HepG2 (cell line): Measurements from ENCODE around the gene STX8. TPM values are rescaled to one million over a fixed set of nuclear protein-coding genes. Genes with fewer than 3 reads are reported as not detected.

Experiments used
- ATF7-NPFF ChIP-seq: sonication (generic); formaldehyde crosslinking; IDR thresholded peaks from 2 replicates; pipeline ENCODE4 v1.8.1; 2023; ENCODE audit warnings: mild to moderate bottlenecking, low read depth, missing genetic modification reagents, moderate library complexity
- IRF2 ChIP-seq: IDR thresholded peaks from 2 replicates; pipeline ENCODE4 v1.6.1; 2018; ENCODE audit warnings: missing genetic modification reagents, missing compliant biosample characterization
- MIXL1 ChIP-seq: IDR thresholded peaks from 2 replicates; pipeline ENCODE4 v1.6.1; 2016
- MXI1 ChIP-seq: IDR thresholded peaks from 3 replicates; pipeline ENCODE4 v1.6.1; 2012; ENCODE audit warnings: low read depth, low read length, inconsistent platforms, borderline replicate concordance
- PAXIP1 ChIP-seq: sonication (generic); formaldehyde crosslinking; conservative IDR thresholded peaks from 2 replicates; pipeline ENCODE4 v1.4.0; 2020; ENCODE audit warnings: mild to moderate bottlenecking, missing genetic modification reagents, moderate library complexity
- RARA ChIP-seq: IDR thresholded peaks from 2 replicates; pipeline ENCODE4 v1.6.1; 2016; ENCODE audit warnings: missing genetic modification reagents, missing compliant biosample characterization
- SOX6 ChIP-seq, 2 experiments: fragments of 450-650 bp in 1 of 2; sonication (generic) in 1 of 2; formaldehyde crosslinking in 1 of 2; IDR thresholded peaks; 2 replicates each; pipeline versions ENCODE4 v1.4.0 to v1.6.1; 2017 to 2020; ENCODE audit warnings: antibody characterized with exemption in 1 of 2, mild to moderate bottlenecking in 1 of 2, missing genetic modification reagents in 1 of 2
- TEF ChIP-seq: sonication (generic); formaldehyde crosslinking; IDR thresholded peaks from 2 replicates; pipeline ENCODE4 v1.5.0; 2020; ENCODE audit warnings: missing genetic modification reagents
- ZBTB34 ChIP-seq: sonication (generic); formaldehyde crosslinking; IDR thresholded peaks from 2 replicates; pipeline ENCODE4 v1.8.0; 2022; ENCODE audit warnings: mild to moderate bottlenecking, missing genetic modification reagents
- ZNF143 ChIP-seq: sonication (generic); formaldehyde crosslinking; IDR thresholded peaks from 2 replicates; pipeline ENCODE4 v1.4.0; 2020; ENCODE audit warnings: missing genetic modification reagents
- ZNF777 ChIP-seq: sonication (generic); formaldehyde crosslinking; IDR thresholded peaks from 2 replicates; pipeline ENCODE4 v1.4.0; 2020; ENCODE audit warnings: missing genetic modification reagents
- polyA plus RNA-seq, 8 experiments: library from polyadenylated mRNA; depleted of rRNA in 3 of 8; stranded (reverse) in 7 of 8; unstranded in 1 of 8; fragments of >200 nt; fragmentation: Illumina TruSeq in 4 of 8; extraction: Trizol in 4 of 8; gene quantifications; 2 replicates each; pipeline versions ENCODE4 v1.2.1 to v1.2.3, GENCODE V29; 2011 to 2016; ENCODE audit warnings: low read depth in 4 of 8, missing spikeins in 1 of 8, mixed read lengths in 1 of 8; ENCODE audit not compliant: insufficient read depth in 1 of 8
- total RNA-seq, 5 experiments: library from RNA; depleted of rRNA; stranded (reverse); fragments of >200 nt; fragmentation: Illumina TruSeq; extraction: Trizol; gene quantifications; 2 replicates each; pipeline ENCODE4 v1.2.3, GENCODE V29; 2016; ENCODE audit warnings: low read depth in 1 of 5
- TF ChIP-seq, protein P1 (sequence below): sonication (generic); formaldehyde crosslinking; conservative IDR thresholded peaks from 2 replicates; pipeline ENCODE4 v1.8.1; 2023; ENCODE audit warnings: missing genetic modification reagents
- TF ChIP-seq, protein P2 (sequence below): IDR thresholded peaks from 2 replicates; pipeline ENCODE4 v1.4.0; 2020; ENCODE audit warnings: mild to moderate bottlenecking, missing genetic modification reagents

The STX8 gene
- total and polyA plus RNA-seq, 2 of the 13 experiments (the other 11 are each of a cell fraction or from before 2014, with no cell fraction given): 36.4 to 53.6 TPM

- TF ChIP-seq, protein P1, sequence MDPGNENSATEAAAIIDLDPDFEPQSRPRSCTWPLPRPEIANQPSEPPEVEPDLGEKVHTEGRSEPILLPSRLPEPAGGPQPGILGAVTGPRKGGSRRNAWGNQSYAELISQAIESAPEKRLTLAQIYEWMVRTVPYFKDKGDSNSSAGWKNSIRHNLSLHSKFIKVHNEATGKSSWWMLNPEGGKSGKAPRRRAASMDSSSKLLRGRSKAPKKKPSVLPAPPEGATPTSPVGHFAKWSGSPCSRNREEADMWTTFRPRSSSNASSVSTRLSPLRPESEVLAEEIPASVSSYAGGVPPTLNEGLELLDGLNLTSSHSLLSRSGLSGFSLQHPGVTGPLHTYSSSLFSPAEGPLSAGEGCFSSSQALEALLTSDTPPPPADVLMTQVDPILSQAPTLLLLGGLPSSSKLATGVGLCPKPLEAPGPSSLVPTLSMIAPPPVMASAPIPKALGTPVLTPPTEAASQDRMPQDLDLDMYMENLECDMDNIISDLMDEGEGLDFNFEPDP: no peak
- TF ChIP-seq ATF7-NPFF (0 out of 2 replicates have a peak, but pooled peaks have one; percentile 18), PAXIP1 (CRISPR knock-in tag) (peak; percentile 54), RARA (CRISPR knock-in tag) (peak; percentile 62), ZNF777 (no peak), TEF (no peak), MIXL1 (no peak), ZNF143 (CRISPR knock-in tag) (no peak), IRF2 (no peak), ZBTB34 (CRISPR knock-in tag) (no peak), SOX6 (IDR thresholded peaks at IDR 0.05) (no peak), SOX6 (CRISPR knock-in tag; IDR thresholded peaks at IDR 0.05) (peak; percentile 69; the same call in 1 of the 2 replicates), MXI1 (no peak)
- TF ChIP-seq, protein P2, sequence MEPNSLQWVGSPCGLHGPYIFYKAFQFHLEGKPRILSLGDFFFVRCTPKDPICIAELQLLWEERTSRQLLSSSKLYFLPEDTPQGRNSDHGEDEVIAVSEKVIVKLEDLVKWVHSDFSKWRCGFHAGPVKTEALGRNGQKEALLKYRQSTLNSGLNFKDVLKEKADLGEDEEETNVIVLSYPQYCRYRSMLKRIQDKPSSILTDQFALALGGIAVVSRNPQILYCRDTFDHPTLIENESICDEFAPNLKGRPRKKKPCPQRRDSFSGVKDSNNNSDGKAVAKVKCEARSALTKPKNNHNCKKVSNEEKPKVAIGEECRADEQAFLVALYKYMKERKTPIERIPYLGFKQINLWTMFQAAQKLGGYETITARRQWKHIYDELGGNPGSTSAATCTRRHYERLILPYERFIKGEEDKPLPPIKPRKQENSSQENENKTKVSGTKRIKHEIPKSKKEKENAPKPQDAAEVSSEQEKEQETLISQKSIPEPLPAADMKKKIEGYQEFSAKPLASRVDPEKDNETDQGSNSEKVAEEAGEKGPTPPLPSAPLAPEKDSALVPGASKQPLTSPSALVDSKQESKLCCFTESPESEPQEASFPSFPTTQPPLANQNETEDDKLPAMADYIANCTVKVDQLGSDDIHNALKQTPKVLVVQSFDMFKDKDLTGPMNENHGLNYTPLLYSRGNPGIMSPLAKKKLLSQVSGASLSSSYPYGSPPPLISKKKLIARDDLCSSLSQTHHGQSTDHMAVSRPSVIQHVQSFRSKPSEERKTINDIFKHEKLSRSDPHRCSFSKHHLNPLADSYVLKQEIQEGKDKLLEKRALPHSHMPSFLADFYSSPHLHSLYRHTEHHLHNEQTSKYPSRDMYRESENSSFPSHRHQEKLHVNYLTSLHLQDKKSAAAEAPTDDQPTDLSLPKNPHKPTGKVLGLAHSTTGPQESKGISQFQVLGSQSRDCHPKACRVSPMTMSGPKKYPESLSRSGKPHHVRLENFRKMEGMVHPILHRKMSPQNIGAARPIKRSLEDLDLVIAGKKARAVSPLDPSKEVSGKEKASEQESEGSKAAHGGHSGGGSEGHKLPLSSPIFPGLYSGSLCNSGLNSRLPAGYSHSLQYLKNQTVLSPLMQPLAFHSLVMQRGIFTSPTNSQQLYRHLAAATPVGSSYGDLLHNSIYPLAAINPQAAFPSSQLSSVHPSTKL (CRISPR knock-in tag): peak; percentile 19; the same call in 1 of the 2 replicates
Measured at GRCh38 chr17:9258115-9259015, 317.3 kb downstream of the STX8 start (continued).
